ENCODE data around the gene EML3.

The EML3 gene

DNA sequence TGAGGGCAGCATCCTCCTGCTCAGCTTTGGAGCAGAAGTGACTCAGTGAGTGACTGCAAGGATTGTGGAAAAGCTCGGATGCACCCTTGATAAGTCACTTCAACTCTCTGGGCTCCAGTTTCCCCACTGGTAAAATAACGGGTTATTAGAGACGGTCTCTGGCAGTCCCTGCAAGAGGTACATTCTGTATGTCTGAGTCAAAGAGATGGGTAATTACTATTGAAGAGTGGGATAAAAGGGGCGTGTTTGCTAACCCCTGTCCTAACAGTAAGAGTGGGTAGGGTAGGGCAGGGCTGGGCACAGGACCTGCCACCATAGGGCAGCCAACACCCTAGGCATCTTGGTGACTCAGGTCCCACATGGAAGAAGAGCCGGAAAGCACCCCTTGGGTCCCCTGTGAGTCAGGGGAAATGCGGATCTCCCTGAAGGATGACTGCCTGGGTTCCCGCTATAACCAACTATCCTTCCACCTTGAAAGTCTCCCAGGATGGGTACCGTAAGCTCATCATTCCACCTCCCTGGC, 58.7 kb downstream of the EML3 start:
- peak; percentile 79 for FAIRE-seq
- peak; percentile 91 for DNase-seq (ENCODE audit: low spot score)

DNA sequence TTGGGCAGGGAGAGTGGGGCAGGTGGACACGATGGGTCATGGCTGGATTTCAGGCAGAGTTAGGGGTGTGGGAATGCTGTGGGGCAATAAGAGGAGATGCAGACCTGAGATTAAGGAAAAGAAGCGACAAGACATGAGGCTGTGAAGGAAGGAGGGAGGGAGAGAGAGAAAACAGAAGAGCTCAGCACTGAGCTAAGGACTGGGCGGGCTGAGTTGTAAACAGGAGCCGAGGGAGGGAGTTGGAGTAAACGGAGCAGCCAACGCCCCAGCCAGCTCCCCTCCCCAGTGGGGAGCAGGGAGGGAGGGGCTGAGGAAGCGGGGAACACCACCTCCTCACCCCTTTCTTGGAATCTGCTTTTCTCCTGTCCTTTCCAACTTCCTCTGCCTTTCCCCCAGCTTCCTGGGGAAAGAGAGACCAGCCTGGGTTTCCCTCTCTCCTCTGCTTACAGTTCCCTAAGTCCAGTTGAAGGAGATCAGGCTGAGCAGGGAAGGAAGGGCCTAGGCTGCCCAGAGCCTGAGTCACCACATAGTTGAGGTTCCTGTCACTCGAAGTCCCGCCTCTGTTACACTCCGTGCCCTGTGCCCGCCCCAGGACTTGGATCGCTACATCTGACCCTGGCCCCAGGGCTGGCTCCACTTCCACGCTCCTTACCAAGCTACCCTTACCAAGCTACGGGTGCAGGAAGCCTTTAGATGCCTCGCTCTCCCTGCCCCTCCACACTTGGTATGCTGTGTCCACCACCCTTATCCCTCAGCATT, 59.3 kb downstream of the EML3 start:
- FAIRE-seq = no peak
- peak; percentile 96 for DNase-seq (ENCODE audit: low spot score)

DNA sequence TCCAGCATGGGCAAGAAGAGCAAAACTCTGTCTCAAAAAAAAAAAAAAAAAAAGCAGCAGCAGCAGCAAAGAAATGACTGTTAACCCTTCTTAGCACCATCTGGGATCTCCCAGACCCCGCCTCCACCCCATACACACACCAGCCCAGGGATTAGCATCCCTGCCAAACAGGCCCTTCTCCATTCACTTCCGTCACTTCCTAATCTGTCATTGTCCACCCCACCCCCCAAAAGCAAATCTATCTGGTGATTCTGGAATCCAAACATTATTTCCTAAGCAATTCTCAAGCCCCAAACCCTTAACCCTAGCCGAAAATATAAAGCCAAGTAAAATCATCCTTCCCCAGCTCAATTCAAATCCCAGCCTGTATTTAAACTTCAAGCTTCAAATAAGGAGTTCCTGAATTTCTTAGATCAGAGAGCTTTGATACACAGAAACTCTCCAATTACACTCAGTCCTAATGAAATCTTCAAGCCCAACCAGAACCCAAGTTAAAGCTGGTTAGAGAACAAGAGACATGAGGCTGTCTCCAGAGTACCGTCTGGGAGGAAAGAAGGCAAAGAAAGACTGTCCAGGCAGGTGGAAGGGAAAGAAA, 60.0 kb downstream of the EML3 start:
- FAIRE-seq = no peak
- no peak for DNase-seq (ENCODE audit: low spot score)
